Astrocyte (in vitro differentiated cells and primary cell): ENCODE data around the gene ZNF618. TPM values are rescaled to one million over a fixed set of nuclear protein-coding genes. Genes with fewer than 3 reads are reported as not detected.

Experiments used
- DNase-seq: peaks from one replicate; pipeline ENCODE4 v3.0.0-alpha.2; 2010; ENCODE audit warnings: low read depth
- FAIRE-seq: peaks from 2 replicates; lab custom pipeline; 2011; peaks lifted over from hg19 to GRCh38; lab: Jason Lieb, UNC
- H2AFZ ChIP-seq: 2 replicates; pipeline ENCODE4 v1.6.0; 2012; ENCODE audit warnings: low read depth, low read length, inconsistent platforms
- H3K27ac ChIP-seq: 2 replicates; pipeline ENCODE4 v1.5.1; 2011; ENCODE audit warnings: low read depth, low read length, inconsistent platforms
- H3K27me3 ChIP-seq: 2 replicates; pipeline ENCODE4 v1.6.0; 2011; ENCODE audit warnings: low read length, inconsistent platforms; ENCODE audit not compliant: insufficient read depth
- H3K36me3 ChIP-seq: 2 replicates; pipeline ENCODE4 v1.5.1; 2011; ENCODE audit warnings: low read length, inconsistent platforms; ENCODE audit not compliant: insufficient read depth
- H3K4me1 ChIP-seq: 2 replicates; pipeline ENCODE4 v1.5.1; 2011; ENCODE audit warnings: low read length, inconsistent platforms; ENCODE audit not compliant: insufficient read depth
- H3K4me2 ChIP-seq: 2 replicates; pipeline ENCODE4 v1.6.0; 2012; ENCODE audit warnings: low read length, inconsistent platforms
- H3K4me3 ChIP-seq: 2 replicates; pipeline ENCODE4 v1.5.1; 2011; ENCODE audit warnings: low read depth, mild to moderate bottlenecking, low read length, inconsistent platforms; ENCODE audit not compliant: insufficient read depth
- H3K79me2 ChIP-seq: 2 replicates; pipeline ENCODE4 v1.6.0; 2012; ENCODE audit warnings: mild to moderate bottlenecking, low read length, inconsistent platforms; ENCODE audit not compliant: insufficient read depth
- H3K9ac ChIP-seq: 2 replicates; pipeline ENCODE4 v1.6.0; 2012; ENCODE audit warnings: mild to moderate bottlenecking, low read length, inconsistent platforms
- H3K9me3 ChIP-seq: 2 replicates; pipeline ENCODE4 v1.5.1; 2012; ENCODE audit warnings: low read depth, mild to moderate bottlenecking, low read length, inconsistent platforms; ENCODE audit not compliant: insufficient read depth
- H4K20me1 ChIP-seq: 2 replicates; pipeline ENCODE4 v1.6.0; 2012; ENCODE audit warnings: low read length, inconsistent platforms; ENCODE audit not compliant: insufficient read depth
- H3K27ac Mint-ChIP-seq: one replicate; pipeline ENCODE4 v1.8.0; 2021; ENCODE audit warnings: mild to moderate bottlenecking, mixed read lengths; ENCODE audit not compliant: unreplicated experiment
- H3K27me3 Mint-ChIP-seq: one replicate; pipeline ENCODE4 v1.8.0; 2021; ENCODE audit warnings: low read depth, mixed read lengths; ENCODE audit not compliant: unreplicated experiment
- H3K36me3 Mint-ChIP-seq: one replicate; pipeline ENCODE4 v1.8.0; 2021; ENCODE audit warnings: low read depth, mixed read lengths; ENCODE audit not compliant: unreplicated experiment
- H3K4me1 Mint-ChIP-seq: one replicate; pipeline ENCODE4 v1.8.0; 2021; ENCODE audit warnings: low read depth, mixed read lengths; ENCODE audit not compliant: unreplicated experiment
- H3K4me3 Mint-ChIP-seq: one replicate; pipeline ENCODE4 v1.8.0; 2021; ENCODE audit warnings: mild to moderate bottlenecking, moderate library complexity, mixed read lengths; ENCODE audit not compliant: unreplicated experiment
- H3K9me3 Mint-ChIP-seq: one replicate; pipeline ENCODE4 v1.8.0; 2021; ENCODE audit warnings: mild to moderate bottlenecking, mixed read lengths; ENCODE audit not compliant: unreplicated experiment
- EZH2 ChIP-seq: IDR thresholded peaks from 2 replicates; pipeline ENCODE4 v1.6.1; 2012; ENCODE audit warnings: mild to moderate bottlenecking, low read length, inconsistent platforms; ENCODE audit not compliant: insufficient read depth
- total RNA-seq: library from RNA; stranded (reverse); gene quantifications from 2 replicates; pipeline ENCODE4 v1.2.1, GENCODE V29; 2021
- TF ChIP-seq, protein P1 (sequence below): IDR thresholded peaks from 2 replicates; pipeline ENCODE4 v1.5.1; 2011; ENCODE audit warnings: low read depth, mild to moderate bottlenecking, inconsistent platforms, low read length, moderate library complexity; ENCODE audit not compliant: insufficient read depth

Gene ZNF618
- total RNA-seq, 1 donor from 2014 or later: 30.1 TPM

DNA sequence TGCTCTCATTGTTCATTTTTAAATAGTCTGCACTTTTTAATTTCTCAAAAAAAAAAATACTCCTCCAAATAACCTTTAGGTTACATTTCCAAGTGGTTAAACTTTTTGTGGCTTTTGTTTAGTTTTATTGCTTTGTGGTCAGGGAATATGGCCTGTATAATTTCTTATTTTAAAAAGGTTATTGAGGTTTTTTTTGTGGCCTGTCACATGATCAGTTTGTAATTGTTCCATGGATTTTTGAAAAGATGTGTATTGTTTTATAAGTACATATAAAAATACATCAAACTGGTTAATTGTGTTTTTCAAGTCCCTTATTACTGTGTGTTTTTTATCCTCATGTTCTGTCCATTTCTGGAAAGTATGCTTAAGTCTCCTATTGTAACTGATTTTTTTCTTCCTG lies 64.0 kb downstream of the ZNF618 start:
- FAIRE-seq (no peak), DNase-seq (no peak)
- Mint-ChIP-seq H3K27me3 (no peaks in the 10 kb centered on the region), H3K36me3 (peaks cover 3% of the 10 kb centered on the region), H3K4me3 (no peak overlapping the region), H3K4me1 (peaks cover 19% of the 10 kb centered on the region), H3K9me3 (no peaks in the 10 kb centered on the region), H3K27ac (no peak overlapping the region)
- Histone ChIP-seq H3K9ac (no peak overlapping the region), H2AFZ (no peak overlapping the region), H3K4me2 (no peak overlapping the region), H3K27me3 (no peaks in the 10 kb centered on the region), H3K36me3 (no peaks in the 10 kb centered on the region), H3K9me3 (no peaks in the 10 kb centered on the region), H3K27ac (no peak overlapping the region), H4K20me1 (peaks cover 60% of the 10 kb centered on the region), H3K4me3 (no peak overlapping the region), H3K79me2 (peaks cover 68% of the 10 kb centered on the region), H3K4me1 (no peaks in the 10 kb centered on the region)
- TF ChIP-seq, protein P1, sequence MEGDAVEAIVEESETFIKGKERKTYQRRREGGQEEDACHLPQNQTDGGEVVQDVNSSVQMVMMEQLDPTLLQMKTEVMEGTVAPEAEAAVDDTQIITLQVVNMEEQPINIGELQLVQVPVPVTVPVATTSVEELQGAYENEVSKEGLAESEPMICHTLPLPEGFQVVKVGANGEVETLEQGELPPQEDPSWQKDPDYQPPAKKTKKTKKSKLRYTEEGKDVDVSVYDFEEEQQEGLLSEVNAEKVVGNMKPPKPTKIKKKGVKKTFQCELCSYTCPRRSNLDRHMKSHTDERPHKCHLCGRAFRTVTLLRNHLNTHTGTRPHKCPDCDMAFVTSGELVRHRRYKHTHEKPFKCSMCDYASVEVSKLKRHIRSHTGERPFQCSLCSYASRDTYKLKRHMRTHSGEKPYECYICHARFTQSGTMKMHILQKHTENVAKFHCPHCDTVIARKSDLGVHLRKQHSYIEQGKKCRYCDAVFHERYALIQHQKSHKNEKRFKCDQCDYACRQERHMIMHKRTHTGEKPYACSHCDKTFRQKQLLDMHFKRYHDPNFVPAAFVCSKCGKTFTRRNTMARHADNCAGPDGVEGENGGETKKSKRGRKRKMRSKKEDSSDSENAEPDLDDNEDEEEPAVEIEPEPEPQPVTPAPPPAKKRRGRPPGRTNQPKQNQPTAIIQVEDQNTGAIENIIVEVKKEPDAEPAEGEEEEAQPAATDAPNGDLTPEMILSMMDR: no peak
- no peak for TF ChIP-seq EZH2

DNA sequence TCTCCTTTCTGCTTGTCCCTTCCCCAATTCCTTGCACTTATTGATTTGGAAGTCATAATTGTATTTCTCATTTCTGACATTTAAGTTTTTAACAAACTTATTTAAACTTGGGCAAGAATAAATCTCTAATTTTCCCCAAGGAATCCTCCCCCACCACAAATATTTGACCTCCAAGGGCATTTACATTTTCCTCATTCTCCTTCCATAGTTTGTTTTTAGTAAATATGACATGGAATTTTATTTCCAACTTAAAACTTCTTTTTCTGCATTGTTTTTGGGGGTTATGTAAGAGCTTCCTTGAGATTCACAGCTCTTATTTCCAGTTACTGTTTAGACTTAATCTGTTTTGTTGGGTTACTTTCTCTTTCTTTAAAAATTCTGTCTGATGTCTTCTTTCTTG lies 64.9 kb downstream of the ZNF618 start:
- no peak overlapping the region for H3K27ac Mint-ChIP-seq
- H3K9me3 Mint-ChIP-seq: no peaks in the 10 kb centered on the region
- peaks cover 55% of the 10 kb centered on the region for H4K20me1 ChIP-seq
- no peaks in the 10 kb centered on the region for H3K36me3 Mint-ChIP-seq
- no peak overlapping the region for H3K4me3 ChIP-seq
- H3K4me1 Mint-ChIP-seq: peaks cover 19% of the 10 kb centered on the region
- H3K4me2 ChIP-seq: peak overlapping the region; percentile 27
- H3K4me1 ChIP-seq: no peaks in the 10 kb centered on the region
- H2AFZ ChIP-seq: no peak overlapping the region
- H3K27ac ChIP-seq: no peak overlapping the region
- H3K9me3 ChIP-seq: no peaks in the 10 kb centered on the region
- H3K9ac ChIP-seq: no peak overlapping the region
- H3K27me3 Mint-ChIP-seq: no peaks in the 10 kb centered on the region
- DNase-seq: no peak
- H3K27me3 ChIP-seq: no peaks in the 10 kb centered on the region
- H3K36me3 ChIP-seq: no peaks in the 10 kb centered on the region
- H3K4me3 Mint-ChIP-seq: no peak overlapping the region
- FAIRE-seq: no peak
- TF ChIP-seq, protein P1: no peak
- TF ChIP-seq EZH2: no peak
- H3K79me2 ChIP-seq: peaks cover 66% of the 10 kb centered on the region

DNA sequence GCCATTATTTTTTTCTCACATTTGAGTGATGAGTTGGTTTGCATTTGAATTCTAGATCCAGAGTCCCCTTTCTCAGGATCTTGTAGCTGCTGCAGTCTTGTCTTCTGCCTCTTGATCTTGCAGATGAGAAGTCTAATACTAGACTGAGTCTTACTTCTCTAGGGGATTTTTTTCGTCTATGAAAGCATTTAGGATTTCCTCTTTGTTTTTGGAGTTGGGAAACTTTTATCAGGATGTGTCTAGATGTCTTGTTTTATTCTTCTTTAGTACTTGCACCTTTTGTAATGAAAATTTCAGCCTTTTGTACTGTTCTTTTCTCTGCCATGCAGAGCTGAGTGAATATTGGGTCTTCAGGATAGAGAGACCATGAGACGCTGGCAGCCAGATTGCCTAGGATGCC lies 65.4 kb downstream of the ZNF618 start:
- no peaks in the 10 kb centered on the region for H3K36me3 ChIP-seq
- no peak overlapping the region for H3K27ac ChIP-seq
- H3K4me1 ChIP-seq: no peaks in the 10 kb centered on the region
- no peak overlapping the region for H3K9ac ChIP-seq
- H4K20me1 ChIP-seq: peaks cover 53% of the 10 kb centered on the region
- peaks cover 69% of the 10 kb centered on the region for H3K79me2 ChIP-seq
- TF ChIP-seq EZH2: no peak
- FAIRE-seq (no peak), DNase-seq (no peak)
- H3K9me3 Mint-ChIP-seq: no peaks in the 10 kb centered on the region
- H3K27me3 Mint-ChIP-seq: no peaks in the 10 kb centered on the region
- no peak overlapping the region for H3K4me3 Mint-ChIP-seq
- peak overlapping the region; percentile 27 for H3K4me2 ChIP-seq
- H3K27ac Mint-ChIP-seq: no peak overlapping the region
- no peaks in the 10 kb centered on the region for H3K27me3 ChIP-seq
- H3K4me1 Mint-ChIP-seq: peaks cover 19% of the 10 kb centered on the region
- H3K4me3 ChIP-seq: no peak overlapping the region
- H3K9me3 ChIP-seq: no peaks in the 10 kb centered on the region
- H2AFZ ChIP-seq: no peak overlapping the region
- H3K36me3 Mint-ChIP-seq: no peaks in the 10 kb centered on the region
